GM10248 (cell line): ENCODE measurements around the gene PIK3AP1.

ENCODE experiments used
- CTCF ChIA-PET: fragments of 300-600 bp; sonication (Branson Sonifier 250); formaldehyde crosslinking; extraction: SDS; loops from one replicate; lab custom pipeline; 2021; ENCODE audit warnings: antibody characterized with exemption; lab: Yijun Ruan, JAX
- POLR2A ChIA-PET: fragments of 350-650 bp; sonication (Branson Sonifier 250); formaldehyde crosslinking; extraction: SDS; loops from one replicate; lab custom pipeline; 2020; ENCODE audit warnings: antibody characterized with exemption; lab: Yijun Ruan, JAX
- DNase-seq: peaks from one replicate; pipeline ENCODE4 v3.0.0; 2012; ENCODE audit errors: extremely low spot score
- CTCF ChIP-seq: IDR thresholded peaks from 2 replicates; pipeline ENCODE4 v1.5.1; 2012; ENCODE audit warnings: mild to moderate bottlenecking, low read depth; ENCODE audit errors: extremely low read depth, missing control alignments, control extremely low read depth

PIK3AP1 gene

GRCh38 chr10:96632974-96633710, 87.2 kb downstream of the PIK3AP1 start:
- DNase-seq = no peak
- TF ChIP-seq CTCF = no peak
- CTCF ChIA-PET = interaction anchor here (1.0 to 3.4 kb wide), 7 partner anchors 7 to 278 kb away, joined by 3 to 20 read pairs (median 4); no protein-coding TSS in a partner anchor
- POLR2A ChIA-PET = no interaction called here

- TF ChIP-seq CTCF = no peak
- POLR2A ChIA-PET = no interaction called here
- CTCF ChIA-PET = no interaction called here
- no peak for DNase-seq
Observed at GRCh38 chr10:96627292-96627691, 93.0 kb downstream of the PIK3AP1 start.

- no peak for DNase-seq
- POLR2A ChIA-PET = no interaction called here
- CTCF ChIA-PET = no interaction called here
- TF ChIP-seq CTCF = no peak
Observed at GRCh38 chr10:96626795-96627194, 93.5 kb downstream of the PIK3AP1 start.

DNA sequence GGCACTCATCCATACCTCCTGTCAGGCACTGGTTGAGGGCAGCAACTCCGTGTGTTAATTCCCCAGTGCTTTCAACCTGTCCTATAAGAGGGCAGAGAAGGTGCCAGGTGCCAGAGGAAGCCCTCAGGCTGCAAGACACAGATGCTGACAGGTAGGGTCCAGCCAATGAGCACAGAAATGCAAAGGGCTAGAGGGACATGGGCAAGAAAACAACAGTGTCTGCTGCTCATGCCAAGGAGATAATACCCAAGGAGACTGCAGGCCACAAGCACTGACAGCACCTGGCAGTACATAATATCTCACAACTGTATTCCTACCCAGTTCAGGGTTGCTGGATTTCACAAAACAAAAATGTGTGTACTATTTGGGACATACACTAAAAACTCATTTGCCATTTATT, 95.1 kb downstream of the PIK3AP1 start:
- POLR2A ChIA-PET = no interaction called here
- DNase-seq = no peak
- CTCF ChIA-PET = interaction anchor here (0.8 to 1.6 kb wide), 2 partner anchors 9 to 400 kb away, joined by 3 to 4 read pairs; no protein-coding TSS in a partner anchor
- no peak for TF ChIP-seq CTCF

DNA sequence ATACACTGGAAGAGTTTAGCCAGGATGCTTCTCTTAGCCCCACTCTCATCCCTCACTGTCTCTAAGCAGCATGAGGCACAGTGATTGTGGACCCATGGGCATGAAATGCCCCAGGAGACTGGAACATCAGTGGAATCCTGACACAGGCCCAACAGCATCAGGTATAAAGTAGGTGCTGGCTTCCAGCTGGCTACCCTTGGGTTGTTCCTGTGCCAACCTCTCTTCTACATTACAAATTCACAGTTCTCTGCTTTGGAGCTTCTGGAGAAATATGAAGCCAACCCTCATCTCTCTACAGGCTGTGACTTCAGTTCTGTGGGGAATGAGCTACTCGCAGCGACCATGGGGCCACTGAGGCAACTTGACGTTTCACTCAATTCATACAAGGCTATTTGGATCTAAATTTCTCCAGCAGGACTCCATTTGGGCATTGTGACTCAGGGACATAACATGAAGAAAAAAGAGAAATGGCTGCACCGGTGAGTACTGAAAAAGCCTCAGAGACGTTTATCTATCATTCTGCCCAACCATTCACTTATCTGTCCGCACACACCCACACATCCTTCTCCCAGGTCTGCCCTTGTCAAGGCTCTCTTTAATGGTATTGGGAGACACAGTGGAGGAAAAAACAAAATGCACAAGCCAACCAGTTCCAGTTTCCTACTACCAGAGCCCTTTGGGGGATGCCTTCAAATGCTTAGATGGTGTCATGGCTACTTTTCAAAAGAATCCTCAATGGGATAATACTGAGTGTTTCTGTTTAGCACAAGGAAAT, 98.1 kb downstream of the PIK3AP1 start:
- ChIA-PET CTCF (interaction anchor here (1.9 kb wide), 1 partner anchor 13 kb away, joined by 6 read pairs; no protein-coding TSS in a partner anchor), POLR2A (no interaction called here)
- TF ChIP-seq CTCF = no peak
- DNase-seq = no peak
